ENCODE results near the gene TRPM2. TPM values are rescaled to one million over a fixed set of nuclear protein-coding genes. Genes with fewer than 3 reads are reported as not detected.

Gene TRPM2
- total and polyA plus RNA-seq, 5 donors from 2014 or later, result 0.38 to 3.1 (median 1.1) TPM

- Histone ChIP-seq H3K27ac (ENCODE audit: insufficient read depth, low read length, poor library complexity, severe bottlenecking) (no peak overlapping the region), H3K36me3 (ENCODE audit: control insufficient read depth, insufficient read depth, low read length) (no peaks in the 10 kb centered on the region), H3K27me3 (ENCODE audit: control insufficient read depth, insufficient read depth, low read length) (no peaks in the 10 kb centered on the region), H3K9me3 (ENCODE audit: control insufficient read depth in 2 of 2, low read length in 2 of 2) (peaks cover 0 to 7% of the 10 kb centered on the region in 2 experiments), H3K4me1 (ENCODE audit: control insufficient read depth, insufficient read depth, low read length, poor library complexity, severe bottlenecking) (no peaks in the 10 kb centered on the region), H3K4me3 (ENCODE audit: low read depth, low read length) (no peak overlapping the region)
- DNase-seq (no peak), ATAC-seq (ENCODE audit: low read depth in 2 of 2) (no peak)
- Mint-ChIP-seq H3K4me1 (peaks cover 0 to 6% (median 5%) of the 10 kb centered on the region in 4 donors), H3K4me3 (no peak overlapping the region), H3K9me3 (peaks cover 0 to 11% (median 6%) of the 10 kb centered on the region in 7 donors), H3K27me3 (peaks cover 10% of the 10 kb centered on the region), H3K36me3 (no peaks in the 10 kb centered on the region), H3K27ac (no peak overlapping the region)
Observed at GRCh38 chr21:44364151-44365053, 11.0 kb downstream of the TRPM2 start.

DNA sequence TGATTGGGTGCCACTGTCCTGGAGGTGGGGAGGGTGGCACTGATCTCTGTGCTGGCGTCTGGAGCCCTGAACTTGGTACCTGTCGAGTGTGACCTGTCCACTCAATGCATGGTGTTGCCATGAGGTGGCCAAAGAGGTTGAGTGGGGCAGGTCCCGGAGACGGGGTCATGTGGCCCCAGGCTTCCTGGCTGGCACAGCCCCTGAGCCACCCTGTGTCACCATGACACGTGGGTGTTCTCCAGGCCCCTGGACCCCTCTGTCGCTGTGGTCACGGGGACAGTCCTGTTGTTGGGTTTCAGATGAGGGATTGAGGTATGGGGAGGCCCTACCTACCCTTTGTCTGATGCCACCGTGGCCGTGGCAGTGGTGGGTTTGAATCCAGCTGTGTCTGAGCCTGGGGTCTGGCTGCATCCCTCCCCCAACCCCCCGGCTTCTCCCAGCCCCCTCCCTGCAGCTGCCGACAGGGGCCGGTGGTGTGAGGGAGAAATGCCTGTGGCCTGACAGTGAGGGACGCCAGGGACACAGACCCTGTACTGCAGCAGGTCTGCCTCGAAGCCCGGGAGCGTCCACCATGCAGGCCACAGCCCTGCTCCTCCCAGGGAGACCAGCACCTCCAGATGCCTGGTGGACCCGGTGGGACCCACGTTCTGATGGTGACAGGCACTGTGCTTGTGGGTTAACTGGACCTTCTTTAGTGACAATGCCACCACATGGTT is 12.0 kb downstream of the TRPM2 start:
- Histone ChIP-seq H3K27me3 (ENCODE audit: control insufficient read depth, insufficient read depth, low read length) (no peaks in the 10 kb centered on the region), H3K4me1 (ENCODE audit: control insufficient read depth, insufficient read depth, low read length, poor library complexity, severe bottlenecking) (no peaks in the 10 kb centered on the region), H3K4me3 (ENCODE audit: low read depth, low read length) (no peak overlapping the region), H3K9me3 (ENCODE audit: control insufficient read depth in 2 of 2, low read length in 2 of 2) (peaks cover 0 to 7% of the 10 kb centered on the region in 2 experiments), H3K27ac (ENCODE audit: insufficient read depth, low read length, poor library complexity, severe bottlenecking) (no peak overlapping the region), H3K36me3 (ENCODE audit: control insufficient read depth, insufficient read depth, low read length) (no peaks in the 10 kb centered on the region)
- Mint-ChIP-seq H3K27ac (no peak overlapping the region), H3K4me3 (no peak overlapping the region), H3K9me3 (peaks cover 0 to 11% (median 6%) of the 10 kb centered on the region in 7 donors), H3K36me3 (no peaks in the 10 kb centered on the region), H3K27me3 (peaks cover 10% of the 10 kb centered on the region), H3K4me1 (peaks cover 0 to 5% (median 2%) of the 10 kb centered on the region in 4 donors)
- DNase-seq (no peak), ATAC-seq (ENCODE audit: low read depth in 2 of 2) (no peak)

DNA sequence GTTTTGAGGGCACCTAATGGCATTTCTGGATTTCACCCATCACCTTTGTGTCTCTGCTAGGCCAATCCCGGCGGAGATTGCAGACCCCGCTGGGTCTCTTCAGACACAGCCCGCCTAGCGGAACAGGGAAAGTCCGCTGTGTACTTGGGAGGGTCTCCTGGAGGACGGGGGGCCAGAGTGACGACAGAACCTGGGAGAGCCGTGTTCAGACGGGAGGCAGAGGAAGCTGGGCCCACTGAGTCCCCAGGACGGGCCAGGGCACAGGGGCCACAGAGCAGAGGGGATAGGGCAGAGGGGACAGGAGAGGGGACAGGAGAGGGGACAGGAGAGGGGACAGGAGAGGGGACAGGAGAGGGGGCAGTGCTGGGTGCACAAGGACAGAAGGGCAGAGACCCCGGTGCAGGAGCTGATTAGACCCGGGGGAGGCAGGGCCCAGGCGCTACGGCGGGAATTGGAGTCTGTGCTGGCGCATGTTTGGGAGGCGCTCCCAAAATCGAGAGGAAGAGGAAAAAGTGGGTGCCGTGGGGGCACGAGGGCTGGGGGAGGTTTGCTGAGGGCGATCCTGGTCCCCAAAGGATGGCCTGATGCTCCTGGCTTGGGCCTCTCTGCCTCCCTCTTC is 12.7 kb downstream of the TRPM2 start:
- no peak overlapping the region for H3K27ac Mint-ChIP-seq
- peaks cover 0 to 7% of the 10 kb centered on the region in 2 experiments for H3K9me3 ChIP-seq (ENCODE audit: control insufficient read depth in 2 of 2, low read length in 2 of 2)
- H3K27me3 ChIP-seq (ENCODE audit: control insufficient read depth, insufficient read depth, low read length), result no peaks in the 10 kb centered on the region
- ATAC-seq (ENCODE audit: low read depth in 2 of 2) (no peak), DNase-seq (no peak)
- H3K9me3 Mint-ChIP-seq, result peaks cover 0 to 11% (median 6%) of the 10 kb centered on the region in 7 donors
- H3K4me1 Mint-ChIP-seq, result peaks cover 0 to 5% (median 1%) of the 10 kb centered on the region in 4 donors
- no peaks in the 10 kb centered on the region for H3K36me3 ChIP-seq (ENCODE audit: control insufficient read depth, insufficient read depth, low read length)
- H3K36me3 Mint-ChIP-seq, result no peaks in the 10 kb centered on the region
- peaks cover 5% of the 10 kb centered on the region for H3K27me3 Mint-ChIP-seq
- H3K27ac ChIP-seq (ENCODE audit: insufficient read depth, low read length, poor library complexity, severe bottlenecking), result no peak overlapping the region
- H3K4me3 ChIP-seq (ENCODE audit: low read depth, low read length), result no peak overlapping the region
- no peak overlapping the region for H3K4me3 Mint-ChIP-seq
- no peaks in the 10 kb centered on the region for H3K4me1 ChIP-seq (ENCODE audit: control insufficient read depth, insufficient read depth, low read length, poor library complexity, severe bottlenecking)

- Histone ChIP-seq H3K4me1 (ENCODE audit: control insufficient read depth, insufficient read depth, low read length, poor library complexity, severe bottlenecking) (no peaks in the 10 kb centered on the region), H3K36me3 (ENCODE audit: control insufficient read depth, insufficient read depth, low read length) (no peaks in the 10 kb centered on the region), H3K9me3 (ENCODE audit: control insufficient read depth in 2 of 2, low read length in 2 of 2) (peaks cover 0 to 7% of the 10 kb centered on the region in 2 experiments), H3K4me3 (ENCODE audit: low read depth, low read length) (no peak overlapping the region), H3K27me3 (ENCODE audit: control insufficient read depth, insufficient read depth, low read length) (no peaks in the 10 kb centered on the region), H3K27ac (ENCODE audit: insufficient read depth, low read length, poor library complexity, severe bottlenecking) (no peak overlapping the region)
- Mint-ChIP-seq H3K27me3 (peaks cover 5% of the 10 kb centered on the region), H3K4me1 (peaks cover 0 to 5% (median 1%) of the 10 kb centered on the region in 4 donors), H3K4me3 (no peak overlapping the region), H3K27ac (no peak overlapping the region), H3K36me3 (no peaks in the 10 kb centered on the region), H3K9me3 (peaks cover 0 to 11% (median 6%) of the 10 kb centered on the region in 7 donors)
- no peak for DNase-seq
- ATAC-seq (ENCODE audit: low read depth in 2 of 2), result no peak
Observed at GRCh38 chr21:44366586-44367211, 13.3 kb downstream of the TRPM2 start.

GRCh38 chr21:44368711-44369446 is 15.5 kb downstream of the TRPM2 start:
- H3K4me3 Mint-ChIP-seq, result no peak overlapping the region
- no peaks in the 10 kb centered on the region for H3K9me3 ChIP-seq (ENCODE audit: control insufficient read depth in 2 of 2, low read length in 2 of 2)
- no peaks in the 10 kb centered on the region for H3K4me1 ChIP-seq (ENCODE audit: control insufficient read depth, insufficient read depth, low read length, poor library complexity, severe bottlenecking)
- H3K27me3 ChIP-seq (ENCODE audit: control insufficient read depth, insufficient read depth, low read length), result no peaks in the 10 kb centered on the region
- no peaks in the 10 kb centered on the region for H3K36me3 Mint-ChIP-seq
- H3K36me3 ChIP-seq (ENCODE audit: control insufficient read depth, insufficient read depth, low read length), result no peaks in the 10 kb centered on the region
- H3K9me3 Mint-ChIP-seq, result peaks cover 0 to under 1% (median 0%) of the 10 kb centered on the region in 7 donors
- H3K27ac ChIP-seq (ENCODE audit: insufficient read depth, low read length, poor library complexity, severe bottlenecking), result no peak overlapping the region
- no peak for ATAC-seq (ENCODE audit: low read depth in 2 of 2)
- no peak overlapping the region for H3K27ac Mint-ChIP-seq
- H3K4me3 ChIP-seq (ENCODE audit: low read depth, low read length), result no peak overlapping the region
- peaks cover 5% of the 10 kb centered on the region for H3K27me3 Mint-ChIP-seq
- no peak for DNase-seq
- peaks cover 0 to 3% (median 0%) of the 10 kb centered on the region in 4 donors for H3K4me1 Mint-ChIP-seq

DNA sequence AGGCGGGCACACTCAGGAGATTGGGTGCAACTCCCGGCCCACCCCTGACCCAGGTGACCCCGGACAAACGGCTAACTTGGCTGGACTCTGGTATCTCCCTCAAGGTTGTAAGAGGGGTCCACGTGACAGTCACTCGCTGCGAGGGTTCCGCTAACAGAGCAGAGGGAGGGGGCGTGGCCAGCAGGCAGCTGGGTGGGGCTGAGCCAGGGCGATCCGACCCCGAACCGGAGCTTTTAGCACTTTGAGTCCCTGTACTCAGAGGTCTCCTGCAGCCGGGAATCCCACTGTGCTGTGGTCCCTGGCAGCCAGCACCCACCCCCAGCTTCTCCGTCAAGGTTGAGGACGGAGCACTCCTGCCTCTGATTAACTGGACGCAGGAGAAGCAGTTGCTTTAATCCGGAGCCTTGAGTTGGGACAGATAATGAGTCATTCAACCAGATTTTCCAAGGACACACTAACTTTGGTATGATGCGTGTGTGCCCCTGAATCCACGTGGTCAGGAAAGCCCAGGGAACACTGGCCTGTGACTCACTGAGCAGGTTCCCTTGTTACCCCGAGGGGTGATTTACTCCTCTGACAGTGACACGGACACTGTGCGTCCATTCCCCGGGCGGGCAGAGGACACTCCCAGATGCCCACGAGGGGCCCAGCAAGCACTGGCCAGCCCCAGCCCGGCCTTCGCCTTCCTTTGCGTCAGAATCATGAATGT is 16.8 kb downstream of the TRPM2 start:
- H3K27me3 ChIP-seq (ENCODE audit: control insufficient read depth, insufficient read depth, low read length), result no peaks in the 10 kb centered on the region
- no peak overlapping the region for H3K4me3 ChIP-seq (ENCODE audit: low read depth, low read length)
- Mint-ChIP-seq H3K27ac (no peak overlapping the region), H3K9me3 (no peaks in the 10 kb centered on the region), H3K27me3 (peaks cover 5% of the 10 kb centered on the region), H3K4me3 (no peak overlapping the region), H3K4me1 (peaks cover 0 to 5% (median 1%) of the 10 kb centered on the region in 4 donors), H3K36me3 (no peaks in the 10 kb centered on the region)
- no peaks in the 10 kb centered on the region for H3K9me3 ChIP-seq (ENCODE audit: control insufficient read depth in 2 of 2, low read length in 2 of 2)
- no peak overlapping the region for H3K27ac ChIP-seq (ENCODE audit: insufficient read depth, low read length, poor library complexity, severe bottlenecking)
- DNase-seq (no peak), ATAC-seq (ENCODE audit: low read depth in 2 of 2) (no peak)
- H3K36me3 ChIP-seq (ENCODE audit: control insufficient read depth, insufficient read depth, low read length), result no peaks in the 10 kb centered on the region
- H3K4me1 ChIP-seq (ENCODE audit: control insufficient read depth, insufficient read depth, low read length, poor library complexity, severe bottlenecking), result peaks cover 2% of the 10 kb centered on the region

All from CD4-positive, CD25-positive, alpha-beta regulatory T cell (primary cell).